ENCODE data around the gene DIP2A.

DIP2A gene

GRCh38 chr21:46411236-46411635 is 47.5 kb upstream of the DIP2A start:
- H3K4me1 ChIP-seq (ENCODE audit: low read depth, poor library complexity, severe bottlenecking) = no peaks in the 10 kb centered on the region
- no peak for TF ChIP-seq CTCF (conservative IDR thresholded peaks at IDR 0.05; ENCODE audit: low read depth, low read length)
- H2AFZ ChIP-seq (ENCODE audit: low read depth) = no peak overlapping the region
- no peak overlapping the region for H3K4me3 ChIP-seq (IDR thresholded peaks at IDR 0.05; ENCODE audit: insufficient read depth, low read depth, low read length)
- H3K4me2 ChIP-seq = no peak overlapping the region
- no peaks in the 10 kb centered on the region for H3K36me3 ChIP-seq (ENCODE audit: insufficient read depth)
- H3K27me3 ChIP-seq (ENCODE audit: insufficient read depth, low read depth) = no peaks in the 10 kb centered on the region
- H4K20me1 ChIP-seq (ENCODE audit: insufficient read depth) = no peaks in the 10 kb centered on the region
- no peaks in the 10 kb centered on the region for H3K79me2 ChIP-seq (ENCODE audit: insufficient read depth, low read depth)
- H3K27ac ChIP-seq = no peak overlapping the region
- no peak overlapping the region for H3K9ac ChIP-seq

- H4K20me1 ChIP-seq (ENCODE audit: insufficient read depth) = no peaks in the 10 kb centered on the region
- no peaks in the 10 kb centered on the region for H3K36me3 ChIP-seq (ENCODE audit: insufficient read depth)
- H3K79me2 ChIP-seq (ENCODE audit: insufficient read depth, low read depth) = no peaks in the 10 kb centered on the region
- H3K4me2 ChIP-seq = no peak overlapping the region
- TF ChIP-seq CTCF (conservative IDR thresholded peaks at IDR 0.05; ENCODE audit: low read depth, low read length) = no peak
- H2AFZ ChIP-seq (ENCODE audit: low read depth) = no peak overlapping the region
- no peak overlapping the region for H3K9ac ChIP-seq
- H3K27ac ChIP-seq = no peak overlapping the region
- no peak overlapping the region for H3K4me3 ChIP-seq (IDR thresholded peaks at IDR 0.05; ENCODE audit: insufficient read depth, low read depth, low read length)
- H3K4me1 ChIP-seq (ENCODE audit: low read depth, poor library complexity, severe bottlenecking) = no peaks in the 10 kb centered on the region
- no peaks in the 10 kb centered on the region for H3K27me3 ChIP-seq (ENCODE audit: insufficient read depth, low read depth)
Observed at GRCh38 chr21:46411691-46412090, 47.0 kb upstream of the DIP2A start.

GRCh38 chr21:46412521-46413364 is 45.9 kb upstream of the DIP2A start:
- Histone ChIP-seq H3K27me3 (ENCODE audit: insufficient read depth, low read depth) (no peaks in the 10 kb centered on the region), H2AFZ (ENCODE audit: low read depth) (no peak overlapping the region), H3K4me1 (ENCODE audit: low read depth, poor library complexity, severe bottlenecking) (no peaks in the 10 kb centered on the region), H3K9ac (no peak overlapping the region), H3K36me3 (ENCODE audit: insufficient read depth) (no peaks in the 10 kb centered on the region), H3K4me3 (IDR thresholded peaks at IDR 0.05; ENCODE audit: insufficient read depth, low read depth, low read length) (no peak overlapping the region), H3K4me2 (no peak overlapping the region), H3K79me2 (ENCODE audit: insufficient read depth, low read depth) (no peaks in the 10 kb centered on the region), H3K27ac (no peak overlapping the region), H4K20me1 (ENCODE audit: insufficient read depth) (no peaks in the 10 kb centered on the region)
- no peak for TF ChIP-seq CTCF (conservative IDR thresholded peaks at IDR 0.05; ENCODE audit: low read depth, low read length)

- Histone ChIP-seq H3K36me3 (ENCODE audit: insufficient read depth) (no peaks in the 10 kb centered on the region), H4K20me1 (ENCODE audit: insufficient read depth) (no peaks in the 10 kb centered on the region), H3K4me2 (no peak overlapping the region), H2AFZ (ENCODE audit: low read depth) (no peak overlapping the region), H3K4me3 (IDR thresholded peaks at IDR 0.05; ENCODE audit: insufficient read depth, low read depth, low read length) (no peak overlapping the region), H3K9ac (no peak overlapping the region), H3K79me2 (ENCODE audit: insufficient read depth, low read depth) (no peaks in the 10 kb centered on the region), H3K27me3 (ENCODE audit: insufficient read depth, low read depth) (no peaks in the 10 kb centered on the region), H3K27ac (no peak overlapping the region), H3K4me1 (ENCODE audit: low read depth, poor library complexity, severe bottlenecking) (no peaks in the 10 kb centered on the region)
- no peak for TF ChIP-seq CTCF (conservative IDR thresholded peaks at IDR 0.05; ENCODE audit: low read depth, low read length)
Observed at GRCh38 chr21:46413365-46413696, 45.4 kb upstream of the DIP2A start.
